ENCODE measurements around the gene PROP1. TPM values are rescaled to one million over a fixed set of nuclear protein-coding genes. Genes with fewer than 3 reads are reported as not detected.

The PROP1 gene
- total RNA-seq, 4 donors from 2014 or later = not detected

DNA sequence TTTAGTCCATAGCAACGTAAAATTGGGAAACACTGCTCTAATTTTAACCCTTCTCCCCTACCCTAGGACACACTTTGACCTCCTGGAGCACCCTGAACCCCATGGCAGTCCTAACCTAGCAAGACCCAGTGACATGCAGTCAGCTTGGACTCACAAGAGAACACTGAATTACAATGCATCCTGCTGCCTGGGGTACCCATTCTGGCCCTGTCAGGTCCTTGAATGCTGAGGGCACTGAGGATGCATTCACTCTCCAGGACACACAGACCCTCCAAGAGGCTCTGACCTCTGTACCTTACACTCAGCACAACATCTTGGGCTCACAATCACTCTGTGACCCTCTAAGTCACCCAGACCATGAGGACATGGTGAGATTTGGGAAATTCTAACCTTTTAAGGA lies 1.8 kb upstream of the PROP1 start:
- Histone ChIP-seq H3K27me3 (peaks cover 29% of the 10 kb centered on the region), H3K9me3 (no peaks in the 10 kb centered on the region), H3K4me3 (no peak overlapping the region), H3K4me1 (no peaks in the 10 kb centered on the region), H3K27ac (no peak overlapping the region), H3K36me3 (no peaks in the 10 kb centered on the region)
- TF ChIP-seq EP300 (IDR thresholded peaks at IDR 0.05; ENCODE audit: low read depth) (no peak), POLR2A (IDR thresholded peaks at IDR 0.05) (no peak), POLR2AphosphoS5 (IDR thresholded peaks at IDR 0.05) (no peak)
- TF ChIP-seq, protein P1, sequence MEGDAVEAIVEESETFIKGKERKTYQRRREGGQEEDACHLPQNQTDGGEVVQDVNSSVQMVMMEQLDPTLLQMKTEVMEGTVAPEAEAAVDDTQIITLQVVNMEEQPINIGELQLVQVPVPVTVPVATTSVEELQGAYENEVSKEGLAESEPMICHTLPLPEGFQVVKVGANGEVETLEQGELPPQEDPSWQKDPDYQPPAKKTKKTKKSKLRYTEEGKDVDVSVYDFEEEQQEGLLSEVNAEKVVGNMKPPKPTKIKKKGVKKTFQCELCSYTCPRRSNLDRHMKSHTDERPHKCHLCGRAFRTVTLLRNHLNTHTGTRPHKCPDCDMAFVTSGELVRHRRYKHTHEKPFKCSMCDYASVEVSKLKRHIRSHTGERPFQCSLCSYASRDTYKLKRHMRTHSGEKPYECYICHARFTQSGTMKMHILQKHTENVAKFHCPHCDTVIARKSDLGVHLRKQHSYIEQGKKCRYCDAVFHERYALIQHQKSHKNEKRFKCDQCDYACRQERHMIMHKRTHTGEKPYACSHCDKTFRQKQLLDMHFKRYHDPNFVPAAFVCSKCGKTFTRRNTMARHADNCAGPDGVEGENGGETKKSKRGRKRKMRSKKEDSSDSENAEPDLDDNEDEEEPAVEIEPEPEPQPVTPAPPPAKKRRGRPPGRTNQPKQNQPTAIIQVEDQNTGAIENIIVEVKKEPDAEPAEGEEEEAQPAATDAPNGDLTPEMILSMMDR (IDR thresholded peaks at IDR 0.05) = no peak
- intact Hi-C loops (cut with DNase I; ENCODE audit: low total_unique reads) = no loop called here
- 17 to 43% methylated on average over 1 of the region's 1 CpG for WGBS, 2 donors (ENCODE audit: low coverage in 1 of 2)
- in situ Hi-C loops (cut with MboI; ENCODE audit: low pct_ligation_motif_present in 1 of 4, low pct_unique_long_range_greater_than_20kb in 1 of 4, low sequenced_read_pairs in 3 of 4) = no loop called here
- no peak for DNase-seq

DNA sequence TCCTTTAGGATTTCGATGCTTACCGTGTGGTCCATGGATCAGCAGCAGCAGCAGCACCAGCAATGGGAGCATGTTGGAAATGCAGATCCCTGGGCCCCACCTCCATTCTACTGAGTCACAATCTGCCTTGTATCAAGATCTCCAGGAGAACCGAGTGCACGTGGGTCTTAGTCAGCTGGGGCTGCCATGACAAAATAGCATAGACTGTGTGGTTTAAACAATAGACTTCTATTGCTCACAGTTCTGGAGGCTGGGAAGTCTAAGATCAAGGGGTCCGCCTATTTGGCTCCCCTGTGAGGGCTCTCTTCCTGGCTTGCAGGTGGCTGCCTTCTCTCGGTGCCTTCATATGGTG lies 1.3 kb upstream of the PROP1 start:
- no peak for DNase-seq
- Histone ChIP-seq H3K27me3 (peaks cover 26% of the 10 kb centered on the region), H3K36me3 (no peaks in the 10 kb centered on the region), H3K4me3 (no peak overlapping the region), H3K27ac (no peak overlapping the region), H3K9me3 (no peaks in the 10 kb centered on the region), H3K4me1 (no peaks in the 10 kb centered on the region)
- 76% methylated on average over 6 of the region's 6 CpGs; no CpG with 5 or more reads in 1 of the 2 donors for WGBS, 2 donors (ENCODE audit: low coverage in 1 of 2)
- intact Hi-C loops (cut with DNase I; ENCODE audit: low total_unique reads) (no loop called here), in situ Hi-C loops (cut with MboI; ENCODE audit: low pct_ligation_motif_present in 1 of 4, low pct_unique_long_range_greater_than_20kb in 1 of 4, low sequenced_read_pairs in 3 of 4) (no loop called here)
- TF ChIP-seq POLR2AphosphoS5 (IDR thresholded peaks at IDR 0.05) (no peak), POLR2A (IDR thresholded peaks at IDR 0.05) (no peak), EP300 (IDR thresholded peaks at IDR 0.05; ENCODE audit: low read depth) (no peak)
- TF ChIP-seq, protein P1 (IDR thresholded peaks at IDR 0.05) = no peak

DNA sequence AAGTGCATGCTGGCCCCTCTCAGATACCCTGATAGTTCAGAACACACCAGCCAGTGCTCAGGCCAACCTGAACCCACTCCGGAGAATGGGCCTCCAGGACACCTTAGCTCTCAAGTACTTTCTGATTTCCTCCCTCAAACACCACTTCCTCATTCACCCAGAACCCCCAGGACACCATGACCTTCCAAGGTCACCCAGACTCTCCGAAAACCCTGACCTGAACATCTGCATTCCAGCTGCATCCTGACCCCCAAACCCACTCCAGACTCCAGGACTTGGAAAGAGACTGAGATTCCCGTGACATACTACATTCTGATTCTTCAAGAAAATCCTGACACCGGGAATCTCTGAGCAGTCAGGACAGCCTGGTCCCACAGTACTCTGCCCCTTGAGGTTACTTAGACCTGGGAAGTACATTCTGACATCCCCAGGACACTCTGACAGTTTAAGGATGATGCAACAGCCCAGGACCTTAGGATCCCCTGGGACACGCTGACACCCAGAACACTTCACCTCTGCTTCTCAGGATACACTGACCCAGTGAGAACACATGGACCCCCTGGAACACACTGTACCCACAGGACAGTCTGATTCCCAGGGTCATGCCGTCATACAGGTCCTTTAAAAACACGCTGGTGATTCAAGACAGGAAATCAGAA lies 747 bp upstream of the PROP1 start:
- in situ Hi-C loops (cut with MboI; ENCODE audit: low pct_ligation_motif_present in 1 of 4, low pct_unique_long_range_greater_than_20kb in 1 of 4, low sequenced_read_pairs in 3 of 4) = no loop called here
- peaks cover 24% of the 10 kb centered on the region for H3K27me3 ChIP-seq

DNA sequence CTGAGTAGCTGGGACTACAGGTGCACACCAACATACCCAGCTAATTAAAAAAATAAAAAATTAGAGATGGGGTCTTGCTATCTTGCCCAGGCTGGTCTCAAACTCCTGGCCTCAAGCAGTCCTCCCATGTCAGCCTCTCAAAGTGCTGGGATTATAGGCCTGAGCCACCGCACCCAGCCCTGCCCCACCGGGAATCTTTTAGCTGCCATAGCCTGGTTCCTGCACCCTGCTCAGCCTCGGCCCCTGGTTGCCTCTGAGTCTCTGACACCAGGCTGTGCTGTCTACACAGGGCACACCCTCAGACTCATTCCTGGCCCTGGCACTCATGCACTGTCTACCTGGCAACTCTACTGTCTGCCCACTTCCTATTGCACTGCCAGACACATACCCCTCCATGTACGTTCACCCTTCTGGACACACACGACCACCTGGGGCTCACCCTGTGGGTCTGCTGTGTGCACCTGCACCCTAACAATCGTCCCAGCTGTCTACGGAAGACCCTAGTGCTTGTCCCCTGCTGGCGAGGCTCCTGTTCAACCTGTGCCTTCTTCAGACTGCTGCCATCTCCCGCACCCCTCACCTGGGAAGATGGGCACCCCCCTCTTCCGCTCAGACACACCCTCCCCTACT lies 1.4 kb downstream of the PROP1 start:
- Histone ChIP-seq H3K27ac (no peak overlapping the region), H3K27me3 (peaks cover 20% of the 10 kb centered on the region), H3K36me3 (no peaks in the 10 kb centered on the region), H3K9me3 (no peaks in the 10 kb centered on the region), H3K4me3 (no peak overlapping the region), H3K4me1 (no peaks in the 10 kb centered on the region)
- TF ChIP-seq EP300 (IDR thresholded peaks at IDR 0.05; ENCODE audit: low read depth) (no peak), POLR2A (IDR thresholded peaks at IDR 0.05) (no peak), POLR2AphosphoS5 (IDR thresholded peaks at IDR 0.05) (no peak)
- TF ChIP-seq, protein P1 (IDR thresholded peaks at IDR 0.05) = no peak
- in situ Hi-C loops (cut with MboI; ENCODE audit: low pct_ligation_motif_present in 1 of 4, low pct_unique_long_range_greater_than_20kb in 1 of 4, low sequenced_read_pairs in 3 of 4) (no loop called here), intact Hi-C loops (cut with DNase I; ENCODE audit: low total_unique reads) (no loop called here)
- 75% methylated on average over 10 of the region's 10 CpGs; no CpG with 5 or more reads in 1 of the 2 donors for WGBS, 2 donors (ENCODE audit: low coverage in 1 of 2)
- no peak for DNase-seq

More for the DNA sequence above, 747 bp upstream of the PROP1 start:
- 66% methylated on average over 7 of the region's 7 CpGs; no CpG with 5 or more reads in 1 of the 2 donors for WGBS, 2 donors (ENCODE audit: low coverage in 1 of 2)
- Histone ChIP-seq H3K4me1 (no peaks in the 10 kb centered on the region), H3K9me3 (no peaks in the 10 kb centered on the region), H3K36me3 (no peaks in the 10 kb centered on the region), H3K27ac (no peak overlapping the region), H3K4me3 (no peak overlapping the region)
- TF ChIP-seq EP300 (IDR thresholded peaks at IDR 0.05; ENCODE audit: low read depth) = no peak
- TF ChIP-seq POLR2AphosphoS5 (IDR thresholded peaks at IDR 0.05) = no peak
- TF ChIP-seq, protein P1 (IDR thresholded peaks at IDR 0.05) = no peak
- intact Hi-C loops (cut with DNase I; ENCODE audit: low total_unique reads) = no loop called here
- DNase-seq = no peak
